Lower leg skin (tissue), 3 donors: ENCODE results near the gene BICC1.

Experiments used
- POLR2A ChIP-seq, 2 donors: fragments of 450-650 bp; IDR thresholded peaks; one replicate each; pipeline ENCODE4 v1.6.1; 2016 to 2017; ENCODE audit warnings: antibody characterized with exemption in 2 of 2, mild to moderate bottlenecking in 1 of 2, moderate library complexity in 1 of 2
- TF ChIP-seq, protein P1 (sequence below), 3 donors: fragments of 450-650 bp; IDR thresholded peaks; one replicate each; pipeline ENCODE4 v1.5.1; 2016; ENCODE audit warnings: antibody characterized with exemption in 3 of 3, mild to moderate bottlenecking in 3 of 3, moderate library complexity in 2 of 3

GRCh38 chr10:58724781-58725180 lies 212.1 kb downstream of the BICC1 start:
- TF ChIP-seq POLR2A (IDR thresholded peaks at IDR 0.05), result no peak
- TF ChIP-seq, protein P1, sequence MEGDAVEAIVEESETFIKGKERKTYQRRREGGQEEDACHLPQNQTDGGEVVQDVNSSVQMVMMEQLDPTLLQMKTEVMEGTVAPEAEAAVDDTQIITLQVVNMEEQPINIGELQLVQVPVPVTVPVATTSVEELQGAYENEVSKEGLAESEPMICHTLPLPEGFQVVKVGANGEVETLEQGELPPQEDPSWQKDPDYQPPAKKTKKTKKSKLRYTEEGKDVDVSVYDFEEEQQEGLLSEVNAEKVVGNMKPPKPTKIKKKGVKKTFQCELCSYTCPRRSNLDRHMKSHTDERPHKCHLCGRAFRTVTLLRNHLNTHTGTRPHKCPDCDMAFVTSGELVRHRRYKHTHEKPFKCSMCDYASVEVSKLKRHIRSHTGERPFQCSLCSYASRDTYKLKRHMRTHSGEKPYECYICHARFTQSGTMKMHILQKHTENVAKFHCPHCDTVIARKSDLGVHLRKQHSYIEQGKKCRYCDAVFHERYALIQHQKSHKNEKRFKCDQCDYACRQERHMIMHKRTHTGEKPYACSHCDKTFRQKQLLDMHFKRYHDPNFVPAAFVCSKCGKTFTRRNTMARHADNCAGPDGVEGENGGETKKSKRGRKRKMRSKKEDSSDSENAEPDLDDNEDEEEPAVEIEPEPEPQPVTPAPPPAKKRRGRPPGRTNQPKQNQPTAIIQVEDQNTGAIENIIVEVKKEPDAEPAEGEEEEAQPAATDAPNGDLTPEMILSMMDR (IDR thresholded peaks at IDR 0.05), result no peak
